GM12878 (cell line): ENCODE data around the gene GOLGA2. TPM values are rescaled to one million over a fixed set of nuclear protein-coding genes. Genes with fewer than 3 reads are reported as not detected.
A peak's percentile ranks its signal among the peaks of the same experiment; 100 is the strongest.

Source experiments
- ATAC-seq: fragments of 200-7000 bp; cut with Tn5 transposase; 3 replicates; pipeline ENCODE4 v1.9.1; 2020; ENCODE audit warnings: mild to moderate bottlenecking, moderate library complexity
- BruUV-seq: library from RNA; stranded (reverse); fragments of 400-500 nt; replicated peaks from 2 replicates; lab custom pipeline; 2021; lab: Mats Ljungman, UMichigan
- CTCF ChIA-PET: fragments of 300-600 bp; sonication (Branson Sonifier 250); formaldehyde crosslinking; extraction: SDS; loops from one replicate; lab custom pipeline; 2021; ENCODE audit warnings: inconsistent platforms; lab: Yijun Ruan, JAX
- POLR2A ChIA-PET: fragments of 350-600 bp; formaldehyde crosslinking; extraction: SDS; loops from one replicate; lab custom pipeline; 2021; ENCODE audit warnings: inconsistent platforms; lab: Charles Lee
- RAD21 ChIA-PET: fragments of 300-600 bp; sonication (Branson Sonifier 250); formaldehyde crosslinking; loops from one replicate; lab custom pipeline; 2023; ENCODE audit warnings: antibody characterized with exemption; ENCODE audit not compliant: unreplicated experiment; lab: Charles Lee
- SMC1A ChIA-PET: fragments of 300-600 bp; sonication (Branson Sonifier 250); formaldehyde crosslinking; loops from one replicate; lab custom pipeline; 2023; ENCODE audit not compliant: unreplicated experiment, uncharacterized antibody; lab: Charles Lee
- DNase-seq: peaks from one replicate; pipeline ENCODE4 v3.0.0-alpha.2; 2011; ENCODE audit warnings: low read depth, low spot score
- FAIRE-seq: peaks from 3 replicates; lab custom pipeline; 2011; peaks lifted over from hg19 to GRCh38; lab: Jason Lieb, UNC
- H2AFZ ChIP-seq: 2 replicates; pipeline ENCODE4 v1.6.0; 2011; ENCODE audit warnings: low read depth, low read length, control low read depth; ENCODE audit not compliant: control insufficient read depth
- H3K27ac ChIP-seq: 2 replicates; pipeline ENCODE4 v1.5.1; 2011; ENCODE audit warnings: control low read depth; ENCODE audit not compliant: control insufficient read depth, insufficient read depth
- H3K27me3 ChIP-seq, 2 experiments: replicated peaks in 1 of 2; 2 replicates each; pipeline versions ENCODE4 v1.6.0 to v1.6.1; 2011; ENCODE audit warnings: low read length in 1 of 2; ENCODE audit not compliant: control insufficient read depth in 2 of 2, insufficient read depth in 2 of 2
- H3K36me3 ChIP-seq, 2 experiments: 2 replicates each; pipeline ENCODE4 v1.5.1; 2011; ENCODE audit warnings: low read length in 1 of 2; ENCODE audit not compliant: control insufficient read depth in 2 of 2, insufficient read depth in 2 of 2
- H3K4me1 ChIP-seq: 2 replicates; pipeline ENCODE4 v1.6.1; 2011; ENCODE audit warnings: mild to moderate bottlenecking, low read length, moderate library complexity, mixed read lengths; ENCODE audit not compliant: control insufficient read depth, insufficient read depth
- H3K4me2 ChIP-seq: 2 replicates; pipeline ENCODE4 v1.6.0; 2011; ENCODE audit warnings: control low read depth; ENCODE audit not compliant: control insufficient read depth, insufficient read depth
- H3K4me3 ChIP-seq: fragments of 200-600 bp; sonication (generic); 2 replicates; pipeline ENCODE4 v1.5.1; 2016
- H3K79me2 ChIP-seq: 2 replicates; pipeline ENCODE4 v1.6.0; 2011; ENCODE audit warnings: low read length; ENCODE audit not compliant: control insufficient read depth, insufficient read depth
- H3K9ac ChIP-seq: 2 replicates; pipeline ENCODE4 v1.8.0; 2011; ENCODE audit warnings: low read length, control low read depth, mixed read lengths; ENCODE audit not compliant: control insufficient read depth, insufficient read depth
- H3K9me3 ChIP-seq: replicated peaks from 3 replicates; pipeline ENCODE4 v1.5.1; 2011; ENCODE audit warnings: mild to moderate bottlenecking, low read length; ENCODE audit not compliant: control insufficient read depth, insufficient read depth
- H4K20me1 ChIP-seq: 2 replicates; pipeline ENCODE4 v1.6.0; 2011; ENCODE audit not compliant: control insufficient read depth, insufficient read depth
- BACH1 ChIP-seq: fragments of 450-650 bp; IDR thresholded peaks from 2 replicates; pipeline ENCODE4 v1.6.1; 2017; ENCODE audit warnings: mild to moderate bottlenecking, borderline replicate concordance
- CTCF ChIP-seq, 3 experiments: IDR thresholded peaks in 2 of 3; conservative IDR thresholded peaks in 1 of 3; 2 replicates each; pipeline ENCODE4 v1.5.1; 2011; ENCODE audit warnings: low read depth in 3 of 3, low read length in 3 of 3, mild to moderate bottlenecking in 3 of 3, control low read depth in 2 of 3, moderate library complexity in 2 of 3, inconsistent platforms in 1 of 3, mixed read lengths in 1 of 3; ENCODE audit not compliant: control insufficient read depth in 2 of 3, insufficient read depth in 1 of 3; ENCODE audit errors: extremely low read depth in 1 of 3
- DPF2 ChIP-seq: fragments of 450-650 bp; IDR thresholded peaks from 2 replicates; pipeline ENCODE4 v1.6.1; 2017; ENCODE audit warnings: mild to moderate bottlenecking
- EED ChIP-seq: sonication (generic); IDR thresholded peaks from 2 replicates; pipeline ENCODE4 v1.6.1; 2016; ENCODE audit warnings: antibody characterized with exemption, low read depth
- EP300 ChIP-seq, 2 experiments: fragments of 150-350 bp in 1 of 2; IDR thresholded peaks; 2 replicates each; pipeline ENCODE4 v1.6.1; 2011 to 2012; ENCODE audit warnings: low read depth in 2 of 2, low read length in 2 of 2, borderline replicate concordance in 1 of 2, improper control_type of control experiment in 1 of 2, inconsistent platforms in 1 of 2; ENCODE audit not compliant: control insufficient read depth in 1 of 2
- GATAD2B ChIP-seq: fragments of 450-650 bp; conservative IDR thresholded peaks from 2 replicates; pipeline ENCODE4 v1.6.1; 2017; ENCODE audit warnings: low read depth, mild to moderate bottlenecking, moderate library complexity
- HDAC2 ChIP-seq: fragments of 200-600 bp; sonication (generic); IDR thresholded peaks from 2 replicates; pipeline ENCODE4 v1.6.1; 2017
- IKZF1 ChIP-seq: fragments of 450-650 bp; conservative IDR thresholded peaks from 2 replicates; pipeline ENCODE4 v1.6.1; 2017; ENCODE audit warnings: antibody characterized with exemption, mild to moderate bottlenecking
- LARP7 ChIP-seq: fragments of 450-650 bp; IDR thresholded peaks from 2 replicates; pipeline ENCODE4 v1.6.1; 2017; ENCODE audit warnings: mild to moderate bottlenecking
- PAX5 ChIP-seq: IDR thresholded peaks from 2 replicates; pipeline ENCODE4 v1.6.1; 2011; ENCODE audit warnings: low read depth, low read length, borderline replicate concordance
- POU2F2 ChIP-seq: IDR thresholded peaks from 3 replicates; pipeline ENCODE4 v1.6.1; 2011; ENCODE audit warnings: low read depth, mild to moderate bottlenecking, low read length, borderline replicate concordance
- RAD21 ChIP-seq: IDR thresholded peaks from 2 replicates; pipeline ENCODE4 v1.6.1; 2011; ENCODE audit warnings: mild to moderate bottlenecking, low read depth, low read length, moderate library complexity; ENCODE audit not compliant: insufficient read depth
- RELA ChIP-seq: fragments of 450-650 bp; IDR thresholded peaks from 2 replicates; pipeline ENCODE4 v1.8.0; 2014; ENCODE audit warnings: borderline replicate concordance; ENCODE audit not compliant: partially characterized antibody
- RUNX3 ChIP-seq: IDR thresholded peaks from 2 replicates; pipeline ENCODE4 v1.6.1; 2012; ENCODE audit warnings: low read length, inconsistent platforms
- SIN3A ChIP-seq: IDR thresholded peaks from 2 replicates; pipeline ENCODE4 v1.6.1; 2012; ENCODE audit warnings: low read depth, low read length, improper control_type of control experiment
- SMARCA5 ChIP-seq: fragments of 450-650 bp; IDR thresholded peaks from 2 replicates; pipeline ENCODE4 v1.6.1; 2017; ENCODE audit warnings: mild to moderate bottlenecking
- SMC3 ChIP-seq: IDR thresholded peaks from 2 replicates; pipeline ENCODE4 v1.6.1; 2011; ENCODE audit warnings: low read length, improper control_type of control experiment, borderline replicate concordance
- YY1 ChIP-seq: IDR thresholded peaks from 2 replicates; pipeline ENCODE4 v1.6.1; 2011; ENCODE audit warnings: low read depth, mild to moderate bottlenecking, low read length
- WGBS: methylation state at CpG from one replicate; pipeline ENCODE4 v1.1.6; 2016; ENCODE audit warnings: low lambda C conversion rate; ENCODE audit not compliant: insufficient replicate concordance, insufficient coverage; ENCODE audit errors: missing lambda C conversion rate; 5-methylcytosine and 5-hydroxymethylcytosine counted together
- in situ Hi-C: fragments of 300-500 bp; cut with MboI; formaldehyde crosslinking; loops from 9 replicates; pipeline ENCODE4 v1.14.3; 2018; ENCODE audit warnings: mixed read lengths
- intact Hi-C: fragments of 100-400 bp; cut with micrococcal nuclease; formaldehyde crosslinking; loops from one replicate; pipeline ENCODE4 v1.14.2; 2022; ENCODE audit not compliant: unreplicated experiment
- polyA plus RNA-seq, 11 experiments: library from polyadenylated mRNA; depleted of rRNA in 4 of 11; unstranded in 6 of 11; stranded (reverse) in 5 of 11; fragments of >200 nt; fragmentation: Nextera tagmentation in 4 of 11; fragmentation: Illumina TruSeq in 1 of 11; extraction: Ambion mirVana in 4 of 11; extraction: Trizol in 1 of 11; gene quantifications; 1 replicate in 1 of 11; 2 replicates in 10 of 11; pipeline versions ENCODE4 v1.2.1 to v1.2.3, GENCODE V29; 2011 to 2016; ENCODE audit warnings: inconsistent platforms in 2 of 11, missing spikeins in 2 of 11, low read depth in 1 of 11
- total RNA-seq, 4 experiments: library from RNA; depleted of rRNA in 3 of 4; stranded (reverse); fragments of >200 nt in 3 of 4; fragmentation: Illumina TruSeq in 1 of 4; extraction: Trizol in 1 of 4; gene quantifications; 2 replicates each; pipeline versions ENCODE4 v1.2.1 to v1.2.3, GENCODE V29; 2013 to 2021
- TF ChIP-seq, protein P1 (sequence below): fragments of 450-650 bp; IDR thresholded peaks from 2 replicates; pipeline ENCODE4 v1.6.1; 2017; ENCODE audit warnings: low read depth, mild to moderate bottlenecking, moderate library complexity

The GOLGA2 gene
- total and polyA plus RNA-seq, 10 of the 15 experiments (the other 5 are each of a cell fraction or from before 2014, with no cell fraction given) = 5.9 to 32.6 (median 19.7) TPM

DNA sequence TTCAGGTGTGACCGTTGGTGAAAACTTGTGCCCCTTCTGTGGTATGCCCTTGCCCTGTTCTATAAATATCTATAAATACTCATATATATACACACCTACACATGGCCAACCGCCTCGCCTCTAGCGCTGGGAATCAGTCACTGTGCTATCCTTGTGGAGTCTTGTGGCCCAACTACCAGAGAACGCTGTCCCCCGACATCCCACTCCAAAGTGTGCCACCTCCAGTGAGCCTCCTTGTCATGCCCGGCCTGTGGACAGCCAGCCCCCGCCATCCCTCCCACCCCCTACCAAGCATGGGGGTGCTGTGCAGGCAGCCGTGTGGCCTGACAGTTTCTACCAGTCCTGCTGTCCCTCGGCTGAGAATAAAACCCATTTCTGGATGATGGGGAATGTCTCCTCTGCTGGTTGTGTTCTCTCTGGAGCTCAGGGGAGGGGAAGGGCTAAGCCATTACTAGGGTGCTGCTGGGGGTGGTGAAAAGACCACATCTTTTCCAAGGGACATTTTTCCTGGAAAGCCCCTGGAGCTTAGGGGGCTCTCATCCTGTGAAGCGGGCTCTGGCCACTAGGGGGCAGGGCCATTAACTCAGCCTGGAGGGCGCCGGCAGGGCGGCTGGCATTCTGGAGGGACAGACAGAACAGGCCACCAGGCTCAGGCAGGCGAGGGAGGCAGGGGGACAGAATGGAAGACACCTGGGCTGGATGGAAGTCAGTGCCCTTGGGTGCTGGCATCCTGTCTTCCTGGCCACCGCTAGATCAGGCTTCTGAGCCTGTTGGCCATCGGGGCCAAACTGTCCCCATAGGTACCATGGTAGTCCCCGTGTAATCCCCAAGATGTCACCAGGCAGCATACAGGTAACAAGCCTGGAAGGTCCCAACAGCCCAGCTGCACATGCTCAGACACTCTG, 20.7 kb downstream of the GOLGA2 start:
- TF ChIP-seq SMC3 = peak; percentile 28; the same call in 1 of the 2 replicates
- TF ChIP-seq LARP7 = peak; percentile 55; the same call in 1 of the 2 replicates
- peak; percentile 9 for TF ChIP-seq RELA
- TF ChIP-seq DPF2 = 0 out of 2 replicates have a peak, but pooled peaks have one; percentile 42
- TF ChIP-seq SIN3A = no peak
- TF ChIP-seq YY1 = 0 out of 2 replicates have a peak, but pooled peaks have one; percentile 17
- TF ChIP-seq CTCF (IDR thresholded peaks at IDR 0.05 in 2 of 3, conservative IDR thresholded peaks at IDR 0.05 in 1 of 3; ENCODE audit: control insufficient read depth in 2 of 3, extremely low read depth in 1 of 3, insufficient read depth in 1 of 3, low read depth in 3 of 3, low read length in 3 of 3) = peak; percentile 68 to 94 (median 88)
- no peak for TF ChIP-seq PAX5
- 0 out of 2 replicates have a peak, but pooled peaks have one; percentile 55 for TF ChIP-seq GATAD2B
- TF ChIP-seq RUNX3 = peak; percentile 6; the same call in 1 of the 2 replicates
- TF ChIP-seq, protein P1, sequence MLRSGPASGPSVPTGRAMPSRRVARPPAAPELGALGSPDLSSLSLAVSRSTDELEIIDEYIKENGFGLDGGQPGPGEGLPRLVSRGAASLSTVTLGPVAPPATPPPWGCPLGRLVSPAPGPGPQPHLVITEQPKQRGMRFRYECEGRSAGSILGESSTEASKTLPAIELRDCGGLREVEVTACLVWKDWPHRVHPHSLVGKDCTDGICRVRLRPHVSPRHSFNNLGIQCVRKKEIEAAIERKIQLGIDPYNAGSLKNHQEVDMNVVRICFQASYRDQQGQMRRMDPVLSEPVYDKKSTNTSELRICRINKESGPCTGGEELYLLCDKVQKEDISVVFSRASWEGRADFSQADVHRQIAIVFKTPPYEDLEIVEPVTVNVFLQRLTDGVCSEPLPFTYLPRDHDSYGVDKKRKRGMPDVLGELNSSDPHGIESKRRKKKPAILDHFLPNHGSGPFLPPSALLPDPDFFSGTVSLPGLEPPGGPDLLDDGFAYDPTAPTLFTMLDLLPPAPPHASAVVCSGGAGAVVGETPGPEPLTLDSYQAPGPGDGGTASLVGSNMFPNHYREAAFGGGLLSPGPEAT = peak; percentile 32; the same call in 1 of the 2 replicates
- peak; percentile 58 for TF ChIP-seq IKZF1
- no peak for TF ChIP-seq EP300 (IDR thresholded peaks at IDR 0.05; ENCODE audit: borderline replicate concordance in 1 of 2, control insufficient read depth in 1 of 2, low read depth in 2 of 2, low read length in 2 of 2)
- TF ChIP-seq RAD21 = peak; percentile 23; the same call in 1 of the 2 replicates
- TF ChIP-seq SMARCA5 = 0 out of 2 replicates have a peak, but pooled peaks have one; percentile 40
- TF ChIP-seq POU2F2 = peak; percentile 16; the same call in 1 of the 3 replicates
- 0 out of 2 replicates have a peak, but pooled peaks have one; percentile 61 for TF ChIP-seq EED
- no peak for TF ChIP-seq HDAC2
- TF ChIP-seq BACH1 = 0 out of 2 replicates have a peak, but pooled peaks have one; percentile 25
- H3K27ac ChIP-seq = no peak overlapping the region
- no peak overlapping the region for H3K9ac ChIP-seq
- BruUV-seq = no TSS peak
- POLR2A ChIA-PET = interaction anchor here (0.6 kb wide), 2 partner anchors 26 to 182 kb away, joined by 4 to 6 read pairs; no protein-coding TSS in a partner anchor
- H3K79me2 ChIP-seq = no peaks in the 10 kb centered on the region
- no peak overlapping the region for H3K4me3 ChIP-seq
- no peaks in the 10 kb centered on the region for H3K4me1 ChIP-seq
- in situ Hi-C loops = no loop called here
- H4K20me1 ChIP-seq = no peaks in the 10 kb centered on the region
- no peaks in the 10 kb centered on the region for H3K9me3 ChIP-seq
- peaks cover 3 to 8% of the 10 kb centered on the region in 2 experiments for H3K36me3 ChIP-seq
- WGBS = 23% methylated on average over 18 of the region's 18 CpGs
- peak; percentile 77 for ATAC-seq
- H3K27me3 ChIP-seq = peaks cover 0 to 3% of the 10 kb centered on the region in 2 experiments; a peak in 2 of 4 replicates
- no peak overlapping the region for H3K4me2 ChIP-seq
- SMC1A ChIA-PET = interaction anchor here (1.0 to 1.1 kb wide), 2 partner anchors 21 to 86 kb away, joined by 4 read pairs; partner anchors contain the start of genes GOLGA2 and SWI5
- no peak for DNase-seq
- CTCF ChIA-PET = interaction anchor here (0.6 to 1.9 kb wide), 17 partner anchors 9 to 492 kb away, joined by 3 to 12 read pairs (median 3); no protein-coding TSS in a partner anchor
- intact Hi-C loops = no loop called here
- peak; percentile 7 for FAIRE-seq
- RAD21 ChIA-PET = interaction anchor here (0.6 to 1.3 kb wide), 3 partner anchors 86 to 107 kb away, joined by 3 to 5 read pairs (median 3); no protein-coding TSS in a partner anchor
- no peak overlapping the region for H2AFZ ChIP-seq
